Stimulated activated CD8-positive, alpha-beta memory T cell treated with anti-CD3 and anti-CD28 coated beads, Interleukin-7, amount 100 ng/mL, for 24 hours (primary cell): ENCODE results near the gene OLFML3.
"Not testable (repeated sequence)": the region's sequence is repeated elsewhere in the genome, so short reads cannot be mapped to it uniquely, and the experiment has no call there.

Experiments
- DNase-seq: peaks from one replicate; pipeline ENCODE4 v3.0.0-alpha.2; 2020; ENCODE audit warnings: low read depth

Gene OLFML3

GRCh38 chr1:113978863-113979702 lies at the start of gene OLFML3:
OLFML3 (plus strand) TSS chr1:113979474; CDS start chr1:113979517, 43 bp downstream.
- DNase-seq, result peak; percentile 21

DNA sequence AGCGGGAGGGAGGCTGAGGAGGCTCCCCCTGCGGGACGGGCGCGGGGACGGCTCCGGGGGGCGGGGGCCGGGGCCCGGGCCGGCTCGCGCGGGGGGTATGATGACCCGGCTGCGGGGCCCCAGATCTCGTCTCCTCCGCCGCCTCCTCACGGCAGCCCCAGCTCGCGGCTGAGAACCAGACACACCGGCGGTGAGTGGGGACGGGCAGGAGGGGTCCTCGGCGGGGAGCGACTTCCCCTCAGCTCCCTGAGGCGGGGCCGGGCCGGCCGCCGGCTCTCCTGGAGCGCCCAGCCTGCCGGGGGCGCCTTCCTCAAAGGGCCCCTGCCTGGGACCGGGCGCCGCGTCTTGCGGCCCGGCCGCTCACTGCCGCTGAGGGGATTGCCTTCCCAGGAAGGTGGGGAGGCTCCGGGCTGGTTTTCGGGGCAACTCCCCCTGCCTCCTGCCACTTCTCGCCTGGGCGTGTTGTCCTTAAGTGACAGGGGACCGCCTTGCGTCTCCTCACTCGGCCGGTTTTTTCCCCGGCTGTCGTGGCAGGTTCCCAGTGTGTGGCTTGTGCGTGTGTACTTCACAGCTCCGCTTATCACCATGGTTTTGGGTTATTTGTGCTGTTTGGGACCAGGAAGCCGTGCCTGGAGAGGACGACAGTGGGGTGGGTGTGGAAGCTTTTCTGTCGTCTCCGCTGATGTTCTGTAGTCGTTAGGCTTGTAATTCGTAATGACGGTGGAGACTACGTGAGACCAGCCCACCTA lies 49.4 kb upstream of the OLFML3 start:
- no peak for DNase-seq

- no peak for DNase-seq
Observed at GRCh38 chr1:113930499-113931161, 48.6 kb upstream of the OLFML3 start.

- no peak for DNase-seq
Observed at GRCh38 chr1:113931451-113931851, 47.8 kb upstream of the OLFML3 start.

DNA sequence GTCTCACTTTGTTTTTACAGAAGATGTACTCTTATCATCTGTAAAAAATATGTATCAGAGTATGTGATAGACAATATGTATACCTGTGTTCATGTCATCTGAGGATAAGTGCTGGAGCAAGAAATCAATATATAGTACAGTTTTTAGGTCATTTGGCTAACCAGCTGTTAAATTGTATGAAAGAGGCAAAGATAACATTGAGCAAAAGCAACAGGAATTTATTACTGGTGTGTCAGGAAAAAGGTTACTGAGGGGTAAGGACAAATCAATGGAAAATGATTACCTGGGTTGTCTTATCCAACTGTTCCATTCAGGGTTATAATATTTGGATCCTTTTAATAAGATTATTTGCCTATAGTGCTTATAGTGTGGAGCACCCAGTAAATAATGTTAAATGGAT lies 45.3 kb upstream of the OLFML3 start:
- no peak for DNase-seq

- DNase-seq, result no peak
Observed at GRCh38 chr1:113934511-113935055, 44.7 kb upstream of the OLFML3 start.

DNA sequence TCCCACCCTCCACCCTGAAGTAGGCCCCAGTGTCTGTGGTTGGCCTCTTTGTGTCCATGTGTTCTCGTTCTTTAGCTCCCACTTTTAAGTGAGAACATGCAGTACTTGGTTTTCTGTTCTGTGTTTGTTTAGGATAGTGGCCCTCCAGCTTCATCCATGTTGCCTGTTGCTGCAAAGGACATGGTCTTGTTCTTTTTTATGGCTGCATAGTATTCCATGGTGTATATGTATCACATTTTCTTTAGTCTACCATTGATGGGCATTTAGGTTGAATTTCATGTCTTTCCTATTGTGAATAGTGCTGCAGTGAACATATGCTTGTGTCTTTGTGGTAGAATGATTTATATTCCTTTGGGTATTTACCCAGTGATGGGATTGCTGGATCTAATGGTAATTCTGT lies 44.1 kb upstream of the OLFML3 start:
- no peak for DNase-seq

GRCh38 chr1:113935970-113936369 lies 43.3 kb upstream of the OLFML3 start:
- DNase-seq, result no peak

DNA sequence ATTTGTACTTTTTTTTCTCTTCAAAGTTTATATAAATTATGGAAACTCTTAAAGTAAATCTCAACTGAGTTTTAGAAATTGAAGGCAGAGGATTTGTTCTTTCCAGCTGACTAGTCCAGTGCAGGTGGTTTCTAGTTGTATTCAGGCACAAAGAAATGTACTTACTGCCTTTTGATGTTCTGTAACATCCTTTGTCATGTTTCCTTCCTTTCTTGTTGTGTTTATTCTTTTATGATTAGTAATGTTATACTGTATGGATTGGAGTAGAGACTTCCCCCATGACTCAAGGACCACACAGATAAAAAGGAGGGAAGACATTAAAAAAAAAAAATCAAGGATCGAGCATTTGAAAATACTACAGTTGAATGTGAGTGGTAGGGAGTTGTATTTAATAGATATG lies 42.1 kb upstream of the OLFML3 start:
- DNase-seq, result no peak

DNA sequence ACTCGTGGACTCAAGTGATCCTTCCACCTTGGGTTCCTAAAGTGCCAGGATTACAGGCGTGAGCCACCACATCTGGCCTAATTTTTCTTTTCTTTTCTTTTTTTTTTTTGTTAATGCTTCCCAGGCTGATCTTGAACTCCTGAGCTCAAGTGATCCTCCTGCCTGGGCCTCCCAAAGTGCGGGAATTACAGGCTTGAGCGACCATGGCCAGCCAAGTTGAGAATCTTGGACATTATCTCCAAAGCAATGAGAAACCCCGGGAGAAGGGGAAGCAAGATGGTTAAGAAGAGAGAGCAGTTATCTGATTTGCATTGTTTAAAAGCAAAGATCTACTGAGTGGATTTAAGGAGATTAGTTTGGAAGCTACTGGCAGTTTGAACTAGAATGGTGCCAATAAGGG lies 41.1 kb upstream of the OLFML3 start:
- DNase-seq, result no peak

DNA sequence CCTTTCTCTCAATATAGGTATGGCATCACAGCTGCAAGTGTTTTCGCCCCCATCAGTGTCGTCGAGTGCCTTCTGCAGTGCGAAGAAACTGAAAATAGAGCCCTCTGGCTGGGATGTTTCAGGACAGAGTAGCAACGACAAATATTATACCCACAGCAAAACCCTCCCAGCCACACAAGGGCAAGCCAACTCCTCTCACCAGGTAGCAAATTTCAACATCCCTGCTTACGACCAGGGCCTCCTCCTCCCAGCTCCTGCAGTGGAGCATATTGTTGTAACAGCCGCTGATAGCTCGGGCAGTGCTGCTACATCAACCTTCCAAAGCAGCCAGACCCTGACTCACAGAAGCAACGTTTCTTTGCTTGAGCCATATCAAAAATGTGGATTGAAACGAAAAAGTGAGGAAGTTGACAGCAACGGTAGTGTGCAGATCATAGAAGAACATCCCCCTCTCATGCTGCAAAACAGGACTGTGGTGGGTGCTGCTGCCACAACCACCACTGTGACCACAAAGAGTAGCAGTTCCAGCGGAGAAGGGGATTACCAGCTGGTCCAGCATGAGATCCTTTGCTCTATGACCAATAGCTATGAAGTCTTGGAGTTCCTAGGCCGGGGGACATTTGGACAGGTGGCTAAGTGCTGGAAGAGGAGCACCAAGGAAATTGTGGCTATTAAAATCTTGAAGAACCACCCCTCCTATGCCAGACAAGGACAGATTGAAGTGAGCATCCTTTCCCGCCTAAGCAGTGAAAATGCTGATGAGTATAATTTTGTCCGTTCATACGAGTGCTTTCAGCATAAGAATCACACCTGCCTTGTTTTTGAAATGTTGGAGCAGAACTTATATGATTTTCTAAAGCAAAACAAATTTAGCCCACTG lies 38.7 kb upstream of the OLFML3 start:
- DNase-seq, result no peak

GRCh38 chr1:113941245-113941559 lies 38.1 kb upstream of the OLFML3 start:
- no peak for DNase-seq

- no peak for DNase-seq
Observed at GRCh38 chr1:113942527-113942926, 36.7 kb upstream of the OLFML3 start.

- no peak for DNase-seq
Observed at GRCh38 chr1:113943028-113943811, 36.1 kb upstream of the OLFML3 start.

GRCh38 chr1:113945329-113945728 lies 33.9 kb upstream of the OLFML3 start:
- no peak for DNase-seq

- DNase-seq, result no peak
Observed at GRCh38 chr1:113946112-113946511, 33.2 kb upstream of the OLFML3 start.

- no peak for DNase-seq
Observed at GRCh38 chr1:113946678-113947387, 32.4 kb upstream of the OLFML3 start.

DNA sequence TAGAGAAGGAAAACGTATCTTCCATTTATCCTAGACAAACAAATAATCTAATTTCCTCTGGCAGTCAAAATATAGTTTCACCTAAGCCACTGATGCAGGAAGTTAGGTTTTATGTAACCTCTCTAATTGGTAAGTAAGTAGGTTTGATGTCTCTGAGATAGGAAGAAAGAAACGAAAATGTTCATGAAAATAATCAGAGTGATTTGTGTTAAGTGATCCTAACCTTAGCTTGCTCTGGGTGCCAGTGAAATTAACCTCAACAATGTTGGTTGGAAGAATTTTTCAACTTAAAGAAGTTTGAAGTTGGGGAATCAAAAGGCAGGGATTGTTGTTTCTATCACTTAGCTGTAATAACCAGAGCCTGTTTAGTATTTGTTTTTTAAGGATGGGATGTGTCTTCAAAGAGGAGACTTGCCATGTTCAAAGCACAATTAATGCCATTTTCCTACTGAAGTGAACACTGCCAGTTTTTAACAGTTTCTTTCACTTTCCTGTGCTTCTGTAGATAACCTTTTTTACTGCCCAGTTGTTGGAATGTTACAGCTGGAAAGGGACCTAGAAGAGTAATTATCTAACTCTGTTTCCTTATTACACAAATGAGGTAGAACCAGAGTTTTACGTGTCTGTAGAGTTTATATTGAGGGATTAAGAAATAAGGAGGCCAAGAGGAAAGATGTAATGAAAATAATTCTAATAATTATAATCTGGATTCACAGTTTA lies 31.7 kb upstream of the OLFML3 start:
- no peak for DNase-seq

DNA sequence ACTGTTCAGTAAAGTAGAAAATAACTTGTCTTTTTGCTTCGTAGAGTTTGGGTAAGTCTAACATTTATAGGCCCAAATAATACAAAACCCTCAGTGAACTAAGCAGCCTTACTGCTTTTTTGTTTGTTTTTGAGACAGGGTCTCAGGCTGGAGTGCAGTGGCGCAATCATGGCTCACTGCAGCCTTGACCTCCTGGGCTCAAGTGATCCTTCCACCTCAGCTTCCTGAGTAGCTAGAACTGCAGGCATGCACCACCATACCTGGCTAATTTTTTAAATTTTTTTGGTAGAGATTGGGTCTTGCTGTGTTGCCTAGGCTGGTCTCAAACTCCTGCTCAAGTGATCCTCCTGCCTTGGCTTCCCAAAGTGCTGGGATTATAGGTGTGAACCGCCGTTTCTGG lies 31.1 kb upstream of the OLFML3 start:
- DNase-seq, result not testable (repeated sequence)

DNA sequence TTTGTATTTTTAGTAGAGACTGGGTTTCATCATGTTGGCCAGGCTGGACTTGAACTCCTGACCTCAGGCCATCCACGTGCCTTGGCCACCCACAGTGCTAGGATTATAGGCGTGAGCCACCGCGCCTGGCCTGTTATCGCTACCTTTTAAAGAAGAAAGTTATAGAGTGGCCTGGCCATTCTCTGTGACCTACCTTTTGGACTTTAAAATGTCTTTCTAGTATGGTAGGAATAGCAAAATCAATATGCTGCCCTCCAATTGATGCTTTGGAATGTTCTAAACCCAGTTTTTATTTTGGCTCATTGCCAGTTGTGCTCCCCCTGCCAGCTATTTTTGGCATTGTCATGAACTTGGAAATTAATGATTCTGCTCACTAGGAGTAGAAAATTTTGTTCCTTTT lies 30.3 kb upstream of the OLFML3 start:
- no peak for DNase-seq
